Measurements from ENCODE around the gene UTP25. TPM values are rescaled to one million over a fixed set of nuclear protein-coding genes. Genes with fewer than 3 reads are reported as not detected.

The UTP25 gene
- polyA plus RNA-seq, 1 donor (not counting 4 experiments of a cell fraction or from before 2014, with no cell fraction given) = 13.3 TPM

DNA sequence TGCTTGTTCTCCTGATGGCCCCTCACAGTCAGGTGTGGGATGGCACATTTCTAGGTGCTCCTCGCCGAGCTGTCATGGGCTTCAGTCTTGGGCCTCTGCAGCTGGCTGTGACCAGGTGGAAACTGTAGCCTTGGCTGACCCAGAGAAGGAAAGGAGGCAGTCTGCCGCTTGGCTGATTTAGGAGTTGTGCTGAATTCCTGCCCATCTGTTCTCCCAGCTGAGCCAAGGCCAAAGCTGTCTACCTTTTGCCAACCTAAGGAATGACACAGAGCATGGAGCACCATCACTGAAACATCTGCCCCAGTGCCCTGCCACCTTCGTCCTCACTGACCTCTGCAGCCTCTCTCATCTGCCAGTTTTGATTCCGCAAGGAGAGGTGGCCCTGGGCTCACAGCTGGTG is 27.9 kb downstream of the UTP25 start:
- Histone ChIP-seq H3K4me2 (ENCODE audit: control insufficient read depth, extremely low read depth, insufficient read depth, low read depth, low read length) (no peak overlapping the region), H2AFZ (ENCODE audit: control insufficient read depth, low read length) (no peak overlapping the region), H3K9ac (ENCODE audit: control insufficient read depth, extremely low read depth, insufficient read depth, low read length) (no peak overlapping the region), H3K4me3 (ENCODE audit: control insufficient read depth in 2 of 3, extremely low read depth in 1 of 3, insufficient read depth in 2 of 3, low read depth in 1 of 3, low read length in 3 of 3) (no peak overlapping the region), H3K79me2 (ENCODE audit: control insufficient read depth, insufficient read depth, low read length) (no peaks in the 10 kb centered on the region), H3K36me3 (ENCODE audit: control insufficient read depth in 2 of 2, extremely low read depth in 1 of 2, insufficient read depth in 2 of 2, low read length in 2 of 2) (peaks cover 16 to 32% of the 10 kb centered on the region in 2 experiments), H3K9me3 (ENCODE audit: control insufficient read depth, low read depth, low read length) (no peaks in the 10 kb centered on the region), H3K4me1 (ENCODE audit: control insufficient read depth, extremely low read depth, insufficient read depth, low read length) (no peaks in the 10 kb centered on the region), H3K9me1 (ENCODE audit: control insufficient read depth, extremely low read depth, insufficient read depth, low read length) (no peaks in the 10 kb centered on the region), H3K27me3 (ENCODE audit: control insufficient read depth, extremely low read depth, insufficient read depth, low read length) (no peaks in the 10 kb centered on the region), H3K27ac (ENCODE audit: control insufficient read depth, insufficient read depth, low read length) (no peak overlapping the region), H4K20me1 (ENCODE audit: control insufficient read depth, extremely low read depth, insufficient read depth, low read length) (no peaks in the 10 kb centered on the region)
- FAIRE-seq (no peak), DNase-seq (ENCODE audit: low read depth, low spot score) (no peak)
- dilution Hi-C loops (cut with MboI; ENCODE audit: extremely low pct_ligation_motif_present, low sequenced_read_pairs) = no loop called here
- TF ChIP-seq, protein P1, sequence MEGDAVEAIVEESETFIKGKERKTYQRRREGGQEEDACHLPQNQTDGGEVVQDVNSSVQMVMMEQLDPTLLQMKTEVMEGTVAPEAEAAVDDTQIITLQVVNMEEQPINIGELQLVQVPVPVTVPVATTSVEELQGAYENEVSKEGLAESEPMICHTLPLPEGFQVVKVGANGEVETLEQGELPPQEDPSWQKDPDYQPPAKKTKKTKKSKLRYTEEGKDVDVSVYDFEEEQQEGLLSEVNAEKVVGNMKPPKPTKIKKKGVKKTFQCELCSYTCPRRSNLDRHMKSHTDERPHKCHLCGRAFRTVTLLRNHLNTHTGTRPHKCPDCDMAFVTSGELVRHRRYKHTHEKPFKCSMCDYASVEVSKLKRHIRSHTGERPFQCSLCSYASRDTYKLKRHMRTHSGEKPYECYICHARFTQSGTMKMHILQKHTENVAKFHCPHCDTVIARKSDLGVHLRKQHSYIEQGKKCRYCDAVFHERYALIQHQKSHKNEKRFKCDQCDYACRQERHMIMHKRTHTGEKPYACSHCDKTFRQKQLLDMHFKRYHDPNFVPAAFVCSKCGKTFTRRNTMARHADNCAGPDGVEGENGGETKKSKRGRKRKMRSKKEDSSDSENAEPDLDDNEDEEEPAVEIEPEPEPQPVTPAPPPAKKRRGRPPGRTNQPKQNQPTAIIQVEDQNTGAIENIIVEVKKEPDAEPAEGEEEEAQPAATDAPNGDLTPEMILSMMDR (optimal IDR thresholded peaks at IDR 0.05 in 1 of 3, IDR thresholded peaks at IDR 0.05 in 1 of 3, conservative IDR thresholded peaks at IDR 0.05 in 1 of 3; ENCODE audit: extremely low read depth in 1 of 3, insufficient read depth in 2 of 3, low read length in 3 of 3) = no peak
- TF ChIP-seq EZH2 (IDR thresholded peaks at IDR 0.05; ENCODE audit: low read length) = no peak

GRCh38 chr1:209858561-209859103 is 30.9 kb downstream of the UTP25 start:
- Histone ChIP-seq H3K9me3 (ENCODE audit: control insufficient read depth, low read depth, low read length) (no peaks in the 10 kb centered on the region), H3K4me1 (ENCODE audit: control insufficient read depth, extremely low read depth, insufficient read depth, low read length) (peaks cover 5% of the 10 kb centered on the region), H4K20me1 (ENCODE audit: control insufficient read depth, extremely low read depth, insufficient read depth, low read length) (no peaks in the 10 kb centered on the region), H3K36me3 (ENCODE audit: control insufficient read depth in 2 of 2, extremely low read depth in 1 of 2, insufficient read depth in 2 of 2, low read length in 2 of 2) (peaks cover 14 to 16% of the 10 kb centered on the region in 2 experiments), H3K9me1 (ENCODE audit: control insufficient read depth, extremely low read depth, insufficient read depth, low read length) (no peaks in the 10 kb centered on the region), H3K27me3 (ENCODE audit: control insufficient read depth, extremely low read depth, insufficient read depth, low read length) (no peaks in the 10 kb centered on the region), H2AFZ (ENCODE audit: control insufficient read depth, low read length) (no peak overlapping the region), H3K4me2 (ENCODE audit: control insufficient read depth, extremely low read depth, insufficient read depth, low read depth, low read length) (no peak overlapping the region), H3K79me2 (ENCODE audit: control insufficient read depth, insufficient read depth, low read length) (no peaks in the 10 kb centered on the region), H3K9ac (ENCODE audit: control insufficient read depth, extremely low read depth, insufficient read depth, low read length) (no peak overlapping the region), H3K4me3 (ENCODE audit: control insufficient read depth in 2 of 3, extremely low read depth in 1 of 3, insufficient read depth in 2 of 3, low read depth in 1 of 3, low read length in 3 of 3) (no peak overlapping the region), H3K27ac (ENCODE audit: control insufficient read depth, insufficient read depth, low read length) (no peak overlapping the region)
- DNase-seq (ENCODE audit: low read depth, low spot score) (no peak), FAIRE-seq (no peak)
- dilution Hi-C loops (cut with MboI; ENCODE audit: extremely low pct_ligation_motif_present, low sequenced_read_pairs) = no loop called here
- TF ChIP-seq, protein P1 (optimal IDR thresholded peaks at IDR 0.05 in 1 of 3, IDR thresholded peaks at IDR 0.05 in 1 of 3, conservative IDR thresholded peaks at IDR 0.05 in 1 of 3; ENCODE audit: extremely low read depth in 1 of 3, insufficient read depth in 2 of 3, low read length in 3 of 3) = no peak
- no peak for TF ChIP-seq EZH2 (IDR thresholded peaks at IDR 0.05; ENCODE audit: low read length)
